A172 (cell line): ENCODE results near the gene AUNIP. TPM values are rescaled to one million over a fixed set of nuclear protein-coding genes. Genes with fewer than 3 reads are reported as not detected.

Experiments
- DNase-seq: peaks from one replicate; pipeline ENCODE4 v3.0.0-alpha.2; 2015; ENCODE audit warnings: low spot score
- total RNA-seq: library from RNA; depleted of rRNA; stranded (reverse); fragments of >200 nt; shearing (Covaris generic); gene quantifications from 2 replicates; pipeline ENCODE4 v1.2.3, GENCODE V29; 2014

Gene AUNIP
- total RNA-seq, 1 experiment from 2014 or later, result 4.8 TPM

- no peak for DNase-seq
Observed at GRCh38 chr1:25828491-25828890, 30.8 kb downstream of the AUNIP start.

DNA sequence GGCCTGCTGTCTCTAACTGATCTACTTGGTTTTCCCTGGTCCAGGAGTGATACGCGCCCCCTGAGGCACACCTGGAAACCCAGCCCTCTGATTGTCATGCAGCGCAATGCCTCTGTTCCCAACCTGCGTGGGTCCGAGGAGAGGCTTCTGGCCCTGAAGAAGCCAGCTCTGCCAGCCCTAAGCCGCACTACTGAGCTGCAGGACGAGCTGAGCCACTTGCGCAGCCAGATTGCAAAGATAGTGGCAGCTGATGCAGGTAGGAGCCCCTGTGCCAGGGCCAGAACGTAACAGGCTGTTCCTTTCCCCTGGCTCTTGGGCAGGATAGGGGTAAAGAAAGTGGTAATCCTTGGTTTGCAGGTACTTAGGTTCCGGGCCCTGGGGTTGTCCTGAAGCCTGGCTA is 32.7 kb downstream of the AUNIP start:
- no peak for DNase-seq

- DNase-seq, result no peak
Observed at GRCh38 chr1:25825605-25826004, 33.7 kb downstream of the AUNIP start.

DNA sequence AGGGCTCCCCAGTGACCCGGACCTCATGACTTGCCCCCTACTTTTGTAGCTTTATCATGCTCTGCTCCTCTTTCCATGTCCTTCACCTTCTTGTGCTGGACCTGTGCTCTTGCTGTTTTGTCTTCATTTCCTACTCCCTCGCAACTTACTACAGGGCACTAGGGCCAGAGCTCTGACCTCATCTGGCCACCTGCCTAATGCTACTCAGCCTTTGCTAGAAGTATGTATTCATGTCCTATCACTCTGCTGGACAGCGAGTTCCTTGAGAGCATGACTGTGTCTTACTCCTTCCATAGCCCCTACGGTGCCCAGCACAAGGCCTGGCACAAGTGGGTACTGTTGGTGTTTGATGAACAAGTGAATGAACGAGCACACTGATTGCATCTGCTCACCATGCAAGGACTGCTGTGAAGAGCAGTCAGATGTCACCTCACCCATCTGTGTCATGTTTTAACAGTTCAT is 37.6 kb downstream of the AUNIP start:
- no peak for DNase-seq

DNA sequence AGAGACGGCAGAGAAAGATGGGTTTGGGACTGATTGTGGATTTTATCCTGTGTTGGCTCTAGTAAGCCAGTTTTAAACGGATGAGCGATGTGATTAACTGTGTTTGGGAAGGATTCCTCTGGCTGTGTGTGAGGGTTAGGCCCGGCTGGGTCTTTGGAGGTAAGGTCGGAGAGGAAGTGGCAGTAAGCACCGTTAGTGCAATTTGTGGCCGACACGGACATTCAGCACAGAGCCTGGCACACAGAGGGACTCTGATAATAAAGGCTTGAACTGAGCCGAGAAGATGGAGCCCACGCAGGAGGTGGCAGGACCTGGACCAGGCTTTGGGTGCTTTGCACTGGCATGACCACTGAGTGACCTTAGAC is 38.2 kb downstream of the AUNIP start:
- DNase-seq, result no peak

DNA sequence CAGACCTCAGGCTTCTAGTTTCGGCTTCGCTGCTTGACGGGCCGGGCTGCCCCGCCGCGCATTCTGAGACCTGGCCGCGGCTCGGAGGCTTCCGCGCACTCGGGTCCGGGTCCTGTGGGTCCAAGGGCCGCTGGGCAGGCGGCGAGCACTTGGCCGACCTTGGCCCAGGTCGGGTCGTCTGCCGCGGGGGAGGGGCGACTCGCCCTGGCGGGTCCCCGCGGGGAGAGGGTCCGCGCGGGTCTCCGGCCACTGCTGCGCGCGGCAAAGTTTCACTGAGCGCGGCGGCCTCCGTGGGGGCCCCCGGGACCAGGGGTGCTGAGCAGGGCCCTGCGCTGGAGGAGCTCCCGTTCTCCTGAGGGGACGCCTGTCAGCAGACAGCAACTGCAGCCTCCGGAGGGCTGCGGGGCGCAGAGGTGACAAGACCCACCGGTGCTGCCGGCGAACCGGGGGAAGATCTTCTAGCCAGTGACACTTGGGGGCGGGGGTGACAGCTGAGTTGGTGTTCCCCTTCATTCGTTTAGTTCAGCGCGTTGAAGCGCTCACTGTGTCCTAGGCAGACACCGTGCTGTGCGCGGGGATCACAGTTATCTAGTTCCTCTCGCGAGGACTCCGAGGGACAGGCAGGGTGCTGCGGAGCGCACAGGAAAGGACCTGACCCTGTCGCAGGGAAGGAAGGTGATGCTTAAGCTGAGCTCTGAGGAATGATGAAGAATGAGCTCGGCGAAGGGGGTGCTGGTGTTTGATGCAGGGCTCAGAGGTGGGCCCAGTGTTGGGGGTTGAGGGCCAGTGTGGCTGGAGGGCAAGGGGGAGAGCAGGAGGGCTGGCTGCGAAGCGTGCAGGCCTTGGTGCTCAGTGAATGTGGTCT is 38.8 kb downstream of the AUNIP start:
- no peak for DNase-seq

DNA sequence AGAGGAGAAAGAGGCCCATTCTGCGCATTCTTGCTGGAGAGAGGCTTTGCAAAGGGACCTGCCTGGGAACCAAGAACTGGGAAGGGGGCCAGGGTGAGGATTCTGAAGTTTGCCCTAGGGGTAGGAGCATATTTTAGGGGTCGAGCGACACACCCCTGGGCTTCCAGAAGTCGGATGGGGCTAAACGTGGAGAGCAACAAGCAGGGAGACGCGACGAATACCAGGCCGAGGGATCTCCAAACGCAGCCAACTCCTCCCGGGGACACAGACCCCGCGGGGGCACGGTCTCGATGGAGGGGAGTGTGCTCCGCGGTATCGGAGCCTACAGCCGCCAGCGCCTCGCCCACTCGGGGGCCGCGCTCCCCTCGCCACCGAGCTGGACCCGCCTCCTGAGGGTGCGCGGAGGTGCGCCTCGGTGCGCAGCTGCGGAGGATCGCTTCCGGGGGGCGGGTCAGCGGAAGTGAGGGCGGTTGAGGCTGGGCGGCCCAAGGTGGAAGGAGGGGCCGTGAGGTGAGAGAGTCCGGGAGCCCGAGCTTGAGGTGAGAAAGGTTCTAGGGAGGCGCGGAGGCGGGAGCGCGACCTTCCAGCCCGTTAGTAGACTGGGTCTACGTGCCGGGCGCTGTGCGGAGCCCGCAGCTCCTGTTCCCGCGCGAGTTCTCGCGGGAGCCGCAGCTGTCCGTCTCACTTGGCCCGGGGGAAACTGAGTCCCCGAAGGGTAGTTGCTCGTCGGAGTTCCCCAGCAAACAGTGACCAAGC is 39.6 kb downstream of the AUNIP start, which contains the start of gene MTFR1L:
Gene MTFR1L (plus strand): TSS at position 464 of the 756 bp plus-strand sequence. CDS start 3,151 bp downstream, outside the sequence.
- peak; percentile 49 for DNase-seq

- DNase-seq, result no peak
Observed at GRCh38 chr1:25818569-25818968, 40.7 kb downstream of the AUNIP start.

GRCh38 chr1:25817840-25818501 is 41.3 kb downstream of the AUNIP start:
- DNase-seq, result no peak

GRCh38 chr1:25816112-25816718 is 43.0 kb downstream of the AUNIP start:
- DNase-seq, result no peak

- DNase-seq, result no peak
Observed at GRCh38 chr1:25815208-25816111, 43.8 kb downstream of the AUNIP start.

DNA sequence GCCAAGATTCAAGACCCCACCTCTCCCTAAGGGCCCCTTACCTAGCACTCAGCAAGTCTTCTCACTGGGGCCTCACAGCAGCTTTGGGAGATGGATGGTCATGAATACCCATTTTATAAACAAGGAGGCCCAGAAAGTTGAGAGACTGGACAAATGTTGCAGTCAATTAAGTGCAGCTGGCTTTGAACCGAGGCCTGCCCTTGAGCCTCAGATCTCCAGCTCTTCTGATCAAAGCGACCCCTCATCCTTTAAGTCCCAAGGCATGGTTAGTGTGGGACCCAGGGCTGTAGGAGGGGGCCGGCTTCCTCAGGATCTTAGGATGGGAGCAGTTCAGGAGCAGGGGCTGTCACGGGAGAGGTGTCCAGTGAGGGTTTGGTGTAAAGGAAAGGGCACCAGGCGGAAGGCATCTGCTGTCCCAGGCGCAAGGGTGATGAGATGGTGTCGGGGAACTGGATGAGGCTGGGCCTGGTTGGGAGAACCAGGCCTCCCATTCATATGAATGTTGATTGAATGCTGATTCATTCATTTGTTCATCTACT is 44.6 kb downstream of the AUNIP start:
- no peak for DNase-seq

GRCh38 chr1:25813734-25814471 is 45.4 kb downstream of the AUNIP start:
- no peak for DNase-seq

DNA sequence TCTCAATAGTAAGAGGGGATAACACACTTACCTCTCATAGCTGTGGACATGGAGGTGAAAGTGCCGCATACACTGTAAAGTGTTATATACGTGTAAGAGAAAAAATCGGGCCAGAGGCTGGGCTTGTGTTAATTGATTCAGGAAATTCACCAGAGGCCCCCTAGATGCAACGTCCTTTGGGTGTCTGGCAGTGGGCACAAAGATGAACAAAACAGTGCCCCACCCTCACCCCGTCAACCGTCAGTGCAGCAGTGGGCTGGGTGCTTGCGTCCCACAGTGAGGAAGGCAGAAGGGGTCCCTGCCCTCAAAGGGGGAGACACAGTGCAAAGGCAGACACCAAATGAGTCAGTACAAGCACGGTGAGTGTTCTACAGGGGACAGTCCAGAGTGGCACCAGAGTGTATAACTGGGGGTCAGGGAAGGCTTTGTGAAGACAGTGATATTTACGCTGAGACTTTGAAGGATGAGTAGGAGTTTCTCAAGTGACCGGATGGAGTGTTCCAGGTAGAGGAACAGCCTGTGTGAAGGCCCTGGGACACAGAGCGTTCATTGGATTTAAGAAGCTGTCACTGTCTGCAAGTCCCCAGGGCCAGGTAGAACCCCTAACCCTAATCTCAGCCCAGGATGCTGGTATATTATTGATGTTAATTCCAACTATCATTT is 46.1 kb downstream of the AUNIP start:
- no peak for DNase-seq

DNA sequence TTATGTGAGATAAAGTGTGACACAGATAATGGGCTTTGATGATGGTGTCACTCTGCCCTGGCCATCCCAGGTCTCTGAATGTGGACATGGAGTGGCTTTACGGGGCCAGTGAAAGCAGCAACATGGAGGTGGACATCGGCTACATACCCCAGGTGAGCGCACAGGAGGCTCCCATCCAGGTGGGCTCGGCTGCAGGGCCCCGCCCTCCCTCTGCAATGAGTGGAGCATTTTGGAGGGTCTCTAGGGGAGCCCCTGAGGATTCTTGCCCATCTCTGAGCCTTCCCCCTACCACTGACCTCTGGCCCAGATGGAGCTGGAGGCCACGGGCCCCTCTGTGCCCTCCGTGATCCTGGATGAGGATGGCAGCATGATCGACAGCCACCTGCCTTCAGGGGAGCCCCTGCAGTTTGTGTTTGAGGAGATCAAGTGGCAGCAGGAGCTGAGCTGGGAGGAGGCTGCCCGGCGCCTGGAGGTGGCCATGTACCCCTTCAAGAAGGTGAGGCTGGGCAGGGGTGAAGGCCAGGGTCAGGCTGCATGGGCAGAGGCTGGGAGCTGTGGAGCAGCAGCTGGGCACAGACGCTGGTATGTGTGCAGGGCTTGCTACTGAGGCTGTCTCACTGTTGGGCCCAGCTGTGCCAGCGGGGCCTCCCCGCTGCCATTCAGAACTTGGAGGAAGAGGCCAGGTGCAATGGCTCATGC is 47.7 kb downstream of the AUNIP start:
- no peak for DNase-seq

DNA sequence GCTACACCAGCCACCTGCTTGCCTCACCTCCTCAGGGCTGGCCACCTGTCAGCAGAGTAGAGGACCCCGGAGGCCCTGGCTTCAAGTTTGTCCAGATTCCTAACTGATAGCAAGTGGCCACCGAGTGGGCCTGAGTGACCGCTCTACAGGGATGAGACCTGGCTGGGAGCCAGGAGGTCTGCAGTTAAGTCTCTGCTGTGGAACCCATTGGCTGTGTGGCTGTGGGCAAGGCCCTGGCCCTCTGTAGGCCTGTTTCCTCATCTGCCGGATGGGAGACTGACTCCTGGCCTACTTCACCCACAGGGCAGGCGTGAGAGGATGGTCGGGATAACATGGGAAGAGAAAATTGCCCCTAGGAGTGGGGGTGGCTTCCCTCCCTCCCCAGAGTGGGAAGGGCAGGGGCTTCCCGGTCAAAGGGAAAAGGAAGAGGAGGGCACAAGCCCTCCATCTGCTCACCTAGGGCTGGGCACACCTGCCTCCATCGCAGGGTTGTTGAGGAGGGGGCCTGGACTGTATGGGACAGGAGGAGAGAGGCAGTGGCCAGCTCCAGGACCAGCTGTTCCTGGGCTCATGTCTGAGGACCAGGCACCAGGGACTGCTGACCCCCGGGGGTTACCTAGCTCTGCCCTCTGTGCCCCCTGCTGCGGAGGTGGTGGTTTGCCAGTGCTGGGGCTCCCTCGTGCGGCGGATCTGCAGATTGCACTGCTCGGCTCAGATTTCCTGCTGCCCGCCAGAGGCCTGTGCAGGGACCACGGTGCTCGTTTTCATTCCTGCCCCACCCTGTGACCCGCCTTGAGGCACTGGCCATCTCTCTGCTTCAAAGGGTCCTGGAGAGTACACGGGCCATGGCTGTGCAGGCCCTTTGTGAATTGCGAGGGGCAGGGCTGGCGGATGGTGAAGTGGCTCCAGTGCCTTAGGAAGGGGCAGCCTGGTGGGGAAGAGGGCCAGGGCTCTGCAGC is 48.6 kb downstream of the AUNIP start:
- no peak for DNase-seq

DNA sequence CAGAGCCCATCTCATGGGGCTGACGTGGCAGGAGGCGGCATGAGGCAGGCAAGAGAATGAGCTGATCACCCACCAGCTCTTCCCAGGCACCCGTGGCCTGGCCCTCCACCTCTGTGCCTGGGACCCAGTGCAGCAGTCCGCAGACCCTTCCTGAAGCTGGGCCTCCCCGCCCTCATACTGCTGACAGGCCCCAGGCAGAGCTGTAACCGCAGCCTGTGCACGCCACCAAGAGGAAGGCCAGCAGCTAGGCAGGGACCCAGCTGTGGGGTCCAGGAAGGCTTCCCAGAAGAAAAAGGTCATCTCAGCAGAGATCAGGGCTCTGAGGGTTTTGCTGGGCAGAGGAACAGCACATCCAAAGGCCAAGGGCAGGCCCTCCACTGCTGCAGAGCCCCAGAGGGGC is 49.3 kb downstream of the AUNIP start:
- DNase-seq, result no peak
